ENCODE data around the gene NRDE2.

The NRDE2 gene

DNA sequence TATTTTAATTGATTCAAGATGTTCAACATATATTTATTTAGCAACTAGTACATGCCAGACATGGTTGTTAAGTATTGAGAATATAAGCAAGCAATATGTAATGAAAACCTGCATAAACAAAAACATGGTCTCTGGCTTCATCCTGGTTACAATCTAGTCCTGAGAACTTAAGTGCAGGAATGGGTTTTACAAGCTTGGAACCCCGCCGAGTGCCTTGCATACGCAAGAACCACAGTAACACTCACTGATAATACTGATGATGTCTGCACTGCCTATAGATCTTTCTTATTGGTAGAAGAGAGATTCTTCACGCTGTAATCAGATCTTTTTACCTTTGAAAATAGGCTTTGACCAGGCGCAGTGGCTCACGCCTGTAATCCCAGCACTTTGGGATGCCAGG lies 42.1 kb upstream of the NRDE2 start:
- POLR2A ChIA-PET, result no interaction called here
- CTCF ChIA-PET, result no interaction called here
- no peak overlapping the region for H3K4me3 ChIP-seq (ENCODE audit: control insufficient read depth in 1 of 7, extremely low read depth in 1 of 7, insufficient read depth in 4 of 7, low read depth in 2 of 7, low read length in 6 of 7)
- H3K27me3 ChIP-seq (replicated peaks in 2 of 5; ENCODE audit: control insufficient read depth in 4 of 5, insufficient read depth in 5 of 5, low read length in 4 of 5), result no peaks in the 10 kb centered on the region
- no peaks in the 10 kb centered on the region for H3K9me3 ChIP-seq (ENCODE audit: control extremely low read depth in 1 of 5, control insufficient read depth in 4 of 5, insufficient read depth in 2 of 5, low read depth in 1 of 5, low read length in 4 of 5)
- no peak overlapping the region for H3K27ac ChIP-seq (ENCODE audit: insufficient read depth in 1 of 2, low read depth in 1 of 2, low read length in 2 of 2, poor library complexity in 1 of 2, severe bottlenecking in 2 of 2)
- no peak for DNase-seq
- H3K4me1 ChIP-seq (ENCODE audit: control extremely low read depth in 1 of 4, control insufficient read depth in 4 of 4, insufficient read depth in 4 of 4, low read length in 3 of 4), result no peaks in the 10 kb centered on the region
- WGBS (ENCODE audit: insufficient coverage), result 90% methylated on average over 6 of the region's 6 CpGs
- H3K36me3 ChIP-seq (ENCODE audit: control insufficient read depth in 4 of 4, insufficient read depth in 4 of 4, low read length in 3 of 4), result no peaks in the 10 kb centered on the region

DNA sequence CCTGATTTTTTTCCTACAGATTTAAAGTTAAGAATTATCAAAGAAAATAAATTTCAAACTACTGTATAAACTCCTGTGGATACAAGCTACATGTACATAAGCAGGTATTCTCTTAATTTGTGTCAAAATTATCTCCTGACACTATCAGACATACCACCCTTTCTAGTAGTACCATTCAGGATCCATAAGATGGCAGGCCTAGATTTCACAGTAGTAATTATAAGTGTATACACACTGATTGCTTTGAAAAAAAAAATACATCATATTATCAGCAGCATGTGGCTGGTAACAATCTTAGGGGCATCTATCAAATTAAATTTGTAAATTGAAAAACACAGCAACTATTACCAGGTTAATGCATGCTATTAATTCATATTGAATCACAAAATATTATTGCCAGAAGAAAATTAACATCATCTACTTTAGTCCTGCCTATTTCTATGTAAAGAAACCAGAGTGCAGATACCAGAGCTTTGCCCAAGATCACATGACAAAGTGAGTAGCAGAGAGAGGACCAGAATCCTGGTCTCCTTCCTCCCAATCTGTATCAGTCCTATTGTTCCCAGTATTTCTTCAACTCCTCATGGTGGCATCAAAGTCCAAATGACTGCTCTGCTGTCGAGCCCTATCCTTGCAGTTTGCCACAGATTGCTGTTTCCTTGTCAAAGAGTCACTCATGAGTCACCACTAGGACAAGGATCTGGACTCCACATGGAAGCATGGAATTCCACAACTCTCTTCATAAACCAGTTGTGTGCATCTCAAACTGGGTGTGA lies 37.4 kb upstream of the NRDE2 start:
- no peaks in the 10 kb centered on the region for H3K9me3 ChIP-seq (ENCODE audit: control extremely low read depth in 1 of 5, control insufficient read depth in 4 of 5, insufficient read depth in 2 of 5, low read depth in 1 of 5, low read length in 4 of 5)
- no peaks in the 10 kb centered on the region for H3K36me3 ChIP-seq (ENCODE audit: control insufficient read depth in 4 of 4, insufficient read depth in 4 of 4, low read length in 3 of 4)
- DNase-seq, result peak; percentile 23 to 47 (median 46)
- ChIA-PET CTCF (interaction anchor here (1.1 to 1.2 kb wide), 2 partner anchors 15 to 147 kb away, joined by 3 to 4 read pairs; no protein-coding TSS in a partner anchor), POLR2A (no interaction called here)
- H3K4me1 ChIP-seq (ENCODE audit: control extremely low read depth in 1 of 4, control insufficient read depth in 4 of 4, insufficient read depth in 4 of 4, low read length in 3 of 4), result no peaks in the 10 kb centered on the region
- H3K4me3 ChIP-seq (ENCODE audit: control insufficient read depth in 1 of 7, extremely low read depth in 1 of 7, insufficient read depth in 4 of 7, low read depth in 2 of 7, low read length in 6 of 7), result no peak overlapping the region
- no peaks in the 10 kb centered on the region for H3K27me3 ChIP-seq (replicated peaks in 2 of 5; ENCODE audit: control insufficient read depth in 4 of 5, insufficient read depth in 5 of 5, low read length in 4 of 5)
- H3K27ac ChIP-seq (ENCODE audit: insufficient read depth in 1 of 2, low read depth in 1 of 2, low read length in 2 of 2, poor library complexity in 1 of 2, severe bottlenecking in 2 of 2), result no peak overlapping the region
- 71% methylated on average over 1 of the region's 1 CpG for WGBS (ENCODE audit: insufficient coverage)

DNA sequence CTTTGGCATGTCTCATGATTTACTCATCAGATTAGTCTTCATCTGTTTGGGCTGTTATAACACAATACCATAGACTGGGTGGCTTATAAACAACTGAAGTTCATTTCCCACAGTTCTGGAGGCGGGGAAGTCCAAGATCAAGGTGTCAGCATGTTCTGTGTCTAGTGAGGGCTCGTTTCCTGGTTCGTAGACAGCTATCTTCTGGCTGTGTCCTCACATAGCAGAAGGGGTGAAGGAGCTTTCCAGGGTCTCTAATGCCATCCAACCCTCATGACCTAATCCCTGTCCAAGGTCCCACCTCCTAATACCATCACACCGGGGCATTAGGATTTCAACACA lies 30.8 kb upstream of the NRDE2 start:
- DNase-seq, result no peak
- no peaks in the 10 kb centered on the region for H3K36me3 ChIP-seq (ENCODE audit: control insufficient read depth in 4 of 4, insufficient read depth in 4 of 4, low read length in 3 of 4)
- no peak overlapping the region for H3K4me3 ChIP-seq (ENCODE audit: control insufficient read depth in 1 of 7, extremely low read depth in 1 of 7, insufficient read depth in 4 of 7, low read depth in 2 of 7, low read length in 6 of 7)
- 92% methylated on average over 2 of the region's 4 CpGs for WGBS (ENCODE audit: insufficient coverage)
- POLR2A ChIA-PET, result no interaction called here
- no peaks in the 10 kb centered on the region for H3K9me3 ChIP-seq (ENCODE audit: control extremely low read depth in 1 of 5, control insufficient read depth in 4 of 5, insufficient read depth in 2 of 5, low read depth in 1 of 5, low read length in 4 of 5)
- H3K27ac ChIP-seq (ENCODE audit: insufficient read depth in 1 of 2, low read depth in 1 of 2, low read length in 2 of 2, poor library complexity in 1 of 2, severe bottlenecking in 2 of 2), result no peak overlapping the region
- H3K27me3 ChIP-seq (replicated peaks in 2 of 5; ENCODE audit: control insufficient read depth in 4 of 5, insufficient read depth in 5 of 5, low read length in 4 of 5), result no peaks in the 10 kb centered on the region
- H3K4me1 ChIP-seq (ENCODE audit: control extremely low read depth in 1 of 4, control insufficient read depth in 4 of 4, insufficient read depth in 4 of 4, low read length in 3 of 4), result no peaks in the 10 kb centered on the region
- CTCF ChIA-PET, result no interaction called here

DNA sequence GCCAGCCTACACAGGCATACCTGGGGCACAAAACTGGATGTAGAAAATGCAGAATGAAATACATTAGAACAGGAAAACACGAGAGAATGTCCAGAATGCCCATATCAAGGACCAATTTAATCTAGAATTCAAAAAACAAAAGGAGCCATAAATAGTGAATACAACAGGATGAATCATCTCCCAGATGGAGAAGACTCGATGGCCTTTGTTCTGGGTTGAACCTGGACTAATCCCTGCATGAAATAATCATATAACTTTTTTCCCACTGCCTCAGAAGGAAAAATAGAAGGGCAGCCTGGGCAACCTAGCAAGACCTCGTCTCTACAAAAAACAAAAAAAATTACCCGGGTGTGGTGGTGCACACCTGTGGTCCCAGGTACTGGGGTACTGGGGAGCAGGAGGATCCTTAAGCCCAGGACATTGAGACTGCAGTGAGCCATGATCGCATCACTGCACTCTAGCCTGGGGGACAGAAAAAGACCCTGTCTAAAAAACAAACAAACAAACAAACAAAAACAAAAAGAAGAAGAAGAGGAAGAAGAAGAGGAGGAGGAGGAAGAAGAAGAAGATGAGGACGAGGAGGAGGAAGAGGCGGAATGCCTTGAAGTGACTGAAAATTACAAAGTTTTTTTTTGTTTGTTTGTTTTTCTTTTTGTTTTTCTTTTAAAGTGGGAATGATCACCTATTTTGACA lies 30.3 kb upstream of the NRDE2 start:
- no peaks in the 10 kb centered on the region for H3K4me1 ChIP-seq (ENCODE audit: control extremely low read depth in 1 of 4, control insufficient read depth in 4 of 4, insufficient read depth in 4 of 4, low read length in 3 of 4)
- POLR2A ChIA-PET, result no interaction called here
- DNase-seq, result no peak
- no peak overlapping the region for H3K27ac ChIP-seq (ENCODE audit: insufficient read depth in 1 of 2, low read depth in 1 of 2, low read length in 2 of 2, poor library complexity in 1 of 2, severe bottlenecking in 2 of 2)
- H3K36me3 ChIP-seq (ENCODE audit: control insufficient read depth in 4 of 4, insufficient read depth in 4 of 4, low read length in 3 of 4), result no peaks in the 10 kb centered on the region
- no peaks in the 10 kb centered on the region for H3K9me3 ChIP-seq (ENCODE audit: control extremely low read depth in 1 of 5, control insufficient read depth in 4 of 5, insufficient read depth in 2 of 5, low read depth in 1 of 5, low read length in 4 of 5)
- 100% methylated on average over 4 of the region's 7 CpGs for WGBS (ENCODE audit: insufficient coverage)
- CTCF ChIA-PET, result no interaction called here
- H3K4me3 ChIP-seq (ENCODE audit: control insufficient read depth in 1 of 7, extremely low read depth in 1 of 7, insufficient read depth in 4 of 7, low read depth in 2 of 7, low read length in 6 of 7), result no peak overlapping the region
- H3K27me3 ChIP-seq (replicated peaks in 2 of 5; ENCODE audit: control insufficient read depth in 4 of 5, insufficient read depth in 5 of 5, low read length in 4 of 5), result no peaks in the 10 kb centered on the region

DNA sequence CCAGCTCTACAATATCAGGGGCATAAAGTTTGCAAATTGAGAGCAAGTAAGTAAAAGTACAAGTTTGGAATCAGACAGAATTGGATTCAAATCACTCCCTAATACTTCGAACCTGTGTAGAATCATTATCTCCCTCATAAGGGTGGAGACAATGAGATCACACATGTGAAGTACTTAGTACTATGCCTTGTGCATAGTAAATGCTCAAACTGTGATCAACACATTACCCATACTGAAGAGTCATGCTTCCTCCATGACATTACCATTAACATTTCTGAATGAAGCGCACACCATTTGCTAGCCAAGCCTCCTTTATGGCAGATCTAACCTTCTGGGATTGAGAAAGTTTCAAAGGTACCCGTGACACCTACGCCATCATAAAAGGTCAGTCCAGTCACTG lies 26.6 kb upstream of the NRDE2 start:
- H3K4me1 ChIP-seq (ENCODE audit: control extremely low read depth in 1 of 4, control insufficient read depth in 4 of 4, insufficient read depth in 4 of 4, low read length in 3 of 4), result no peaks in the 10 kb centered on the region
- H3K36me3 ChIP-seq (ENCODE audit: control insufficient read depth in 4 of 4, insufficient read depth in 4 of 4, low read length in 3 of 4), result no peaks in the 10 kb centered on the region
- no peak for DNase-seq
- no peaks in the 10 kb centered on the region for H3K27me3 ChIP-seq (replicated peaks in 2 of 5; ENCODE audit: control insufficient read depth in 4 of 5, insufficient read depth in 5 of 5, low read length in 4 of 5)
- WGBS (ENCODE audit: insufficient coverage), result 93% methylated on average over 4 of the region's 4 CpGs
- CTCF ChIA-PET, result interaction anchor here (1.8 kb wide), 1 partner anchor 9 kb away, joined by 4 read pairs; no protein-coding TSS in a partner anchor
- POLR2A ChIA-PET, result no interaction called here
- no peak overlapping the region for H3K4me3 ChIP-seq (ENCODE audit: control insufficient read depth in 1 of 7, extremely low read depth in 1 of 7, insufficient read depth in 4 of 7, low read depth in 2 of 7, low read length in 6 of 7)
- H3K27ac ChIP-seq (ENCODE audit: insufficient read depth in 1 of 2, low read depth in 1 of 2, low read length in 2 of 2, poor library complexity in 1 of 2, severe bottlenecking in 2 of 2), result no peak overlapping the region
- H3K9me3 ChIP-seq (ENCODE audit: control extremely low read depth in 1 of 5, control insufficient read depth in 4 of 5, insufficient read depth in 2 of 5, low read depth in 1 of 5, low read length in 4 of 5), result no peaks in the 10 kb centered on the region

DNA sequence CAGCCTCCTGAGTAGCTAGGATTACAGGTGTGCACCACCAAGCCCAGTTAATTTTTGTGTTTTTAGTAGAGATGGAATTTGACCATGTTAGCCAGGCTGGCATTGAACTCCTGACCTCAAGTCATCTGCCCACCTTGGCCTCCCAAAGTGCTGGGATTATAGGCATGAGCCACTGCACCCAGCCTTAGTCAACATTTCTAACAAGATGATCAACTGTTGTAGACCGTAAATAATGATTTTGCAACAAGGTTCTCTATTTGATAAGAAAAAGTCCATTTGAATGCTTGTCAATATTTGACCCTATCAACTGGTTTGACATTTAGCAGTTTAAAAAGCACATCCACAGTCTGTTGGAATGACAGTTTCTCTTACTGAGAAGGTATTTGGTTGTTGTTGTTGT lies 25.2 kb upstream of the NRDE2 start:
- H3K27ac ChIP-seq (ENCODE audit: insufficient read depth in 1 of 2, low read depth in 1 of 2, low read length in 2 of 2, poor library complexity in 1 of 2, severe bottlenecking in 2 of 2), result no peak overlapping the region
- no peaks in the 10 kb centered on the region for H3K27me3 ChIP-seq (replicated peaks in 2 of 5; ENCODE audit: control insufficient read depth in 4 of 5, insufficient read depth in 5 of 5, low read length in 4 of 5)
- POLR2A ChIA-PET, result no interaction called here
- no peaks in the 10 kb centered on the region for H3K9me3 ChIP-seq (ENCODE audit: control extremely low read depth in 1 of 5, control insufficient read depth in 4 of 5, insufficient read depth in 2 of 5, low read depth in 1 of 5, low read length in 4 of 5)
- CTCF ChIA-PET, result no interaction called here
- 100% methylated on average over 1 of the region's 1 CpG for WGBS (ENCODE audit: insufficient coverage)
- no peaks in the 10 kb centered on the region for H3K4me1 ChIP-seq (ENCODE audit: control extremely low read depth in 1 of 4, control insufficient read depth in 4 of 4, insufficient read depth in 4 of 4, low read length in 3 of 4)
- H3K4me3 ChIP-seq (ENCODE audit: control insufficient read depth in 1 of 7, extremely low read depth in 1 of 7, insufficient read depth in 4 of 7, low read depth in 2 of 7, low read length in 6 of 7), result no peak overlapping the region
- no peaks in the 10 kb centered on the region for H3K36me3 ChIP-seq (ENCODE audit: control insufficient read depth in 4 of 4, insufficient read depth in 4 of 4, low read length in 3 of 4)
- DNase-seq, result no peak

DNA sequence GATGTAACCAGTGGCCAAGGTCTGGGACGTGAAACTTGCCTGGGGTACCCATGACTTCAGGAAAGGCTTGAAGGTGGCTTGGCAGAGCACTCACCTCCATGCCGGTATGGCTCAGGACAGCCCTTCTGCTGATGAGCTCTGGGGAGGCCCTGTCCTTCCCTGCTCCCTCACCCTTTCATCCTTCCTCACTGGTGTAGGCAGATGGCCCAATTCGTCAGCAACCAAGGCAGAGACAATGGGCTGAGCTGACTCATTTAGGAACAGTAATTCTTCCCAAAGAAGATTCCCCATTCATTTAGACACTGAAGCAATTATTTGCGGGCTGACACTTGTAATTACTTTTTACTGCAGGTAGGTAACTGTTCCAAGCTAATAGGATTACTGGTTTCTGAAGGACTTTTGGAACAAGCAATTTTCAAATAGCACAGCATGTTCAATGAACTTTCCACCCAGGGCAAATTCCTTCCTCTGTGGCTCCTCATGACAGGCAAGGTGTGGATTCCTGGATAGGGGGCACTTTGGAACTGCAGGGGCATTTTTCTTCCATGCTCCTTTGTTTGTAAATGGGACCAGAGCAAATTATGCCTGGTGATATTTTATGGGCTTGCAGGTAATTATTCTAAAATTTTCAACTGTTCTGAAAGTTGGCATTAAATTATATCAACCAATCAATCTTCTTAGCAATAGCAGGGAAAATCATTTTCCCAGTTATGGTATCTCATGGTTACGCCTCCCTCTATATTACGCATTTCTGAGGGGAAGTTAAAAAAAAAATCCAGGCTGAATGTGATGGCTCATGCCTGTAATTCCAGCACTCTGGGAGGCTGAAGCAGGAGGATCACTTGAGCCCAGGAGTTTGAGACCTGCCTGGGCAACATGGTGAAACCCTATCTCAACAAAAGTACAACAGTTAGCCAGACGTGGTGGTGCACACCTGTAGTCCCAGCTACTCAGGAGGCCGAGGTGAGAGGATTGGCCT lies 24.1 kb upstream of the NRDE2 start:
- no peak for DNase-seq
- WGBS (ENCODE audit: insufficient coverage), result 94% methylated on average over 4 of the region's 8 CpGs
- H3K9me3 ChIP-seq (ENCODE audit: control extremely low read depth in 1 of 5, control insufficient read depth in 4 of 5, insufficient read depth in 2 of 5, low read depth in 1 of 5, low read length in 4 of 5), result no peaks in the 10 kb centered on the region
- no peak overlapping the region for H3K27ac ChIP-seq (ENCODE audit: insufficient read depth in 1 of 2, low read depth in 1 of 2, low read length in 2 of 2, poor library complexity in 1 of 2, severe bottlenecking in 2 of 2)
- CTCF ChIA-PET, result no interaction called here
- H3K4me1 ChIP-seq (ENCODE audit: control extremely low read depth in 1 of 4, control insufficient read depth in 4 of 4, insufficient read depth in 4 of 4, low read length in 3 of 4), result no peaks in the 10 kb centered on the region
- no peak overlapping the region for H3K4me3 ChIP-seq (ENCODE audit: control insufficient read depth in 1 of 7, extremely low read depth in 1 of 7, insufficient read depth in 4 of 7, low read depth in 2 of 7, low read length in 6 of 7)
- H3K36me3 ChIP-seq (ENCODE audit: control insufficient read depth in 4 of 4, insufficient read depth in 4 of 4, low read length in 3 of 4), result no peaks in the 10 kb centered on the region
- POLR2A ChIA-PET, result no interaction called here
- no peaks in the 10 kb centered on the region for H3K27me3 ChIP-seq (replicated peaks in 2 of 5; ENCODE audit: control insufficient read depth in 4 of 5, insufficient read depth in 5 of 5, low read length in 4 of 5)

Measured in common myeloid progenitor, CD34-positive (primary cell).